NCI-H524 (cell line): Measurements from ENCODE around the gene RAB7B.

ENCODE experiments used
- DNase-seq, 2 experiments: peaks; one replicate each; lab custom pipeline; 2025; lab: John Stamatoyannopoulos, UW

Gene RAB7B

GRCh38 chr1:205973377-205974232 lies 29.6 kb downstream of the RAB7B start:
- DNase-seq: no peak

DNA sequence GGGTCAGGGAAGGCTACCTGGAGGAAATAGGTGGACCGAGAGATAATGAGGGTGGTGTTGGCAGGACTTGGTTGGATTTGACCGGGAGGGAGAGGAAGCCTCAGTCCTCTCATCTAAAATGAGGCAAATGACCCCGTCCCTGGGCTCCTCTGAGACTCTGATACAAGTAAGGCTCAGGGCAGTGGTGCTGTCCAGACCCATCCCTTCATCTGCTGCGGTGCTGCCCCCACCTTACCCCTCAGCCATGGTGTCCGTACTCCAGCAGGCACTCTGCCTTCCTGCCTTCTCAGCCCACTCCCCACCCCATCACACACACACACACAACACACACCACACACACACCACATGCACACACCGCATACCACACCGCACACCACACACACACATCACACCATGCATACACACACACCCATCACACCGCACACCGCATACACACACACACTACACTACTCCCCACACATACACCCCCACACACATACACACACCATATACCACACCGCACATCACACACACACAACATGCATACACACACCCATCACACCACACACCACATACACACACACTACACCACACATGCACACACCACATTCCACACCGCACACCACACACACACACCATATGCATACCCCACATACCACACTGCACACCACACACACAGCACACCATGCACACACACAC lies 30.6 kb downstream of the RAB7B start:
- no peak for DNase-seq

GRCh38 chr1:205972081-205972480 lies 31.1 kb downstream of the RAB7B start:
- no peak for DNase-seq

GRCh38 chr1:205971082-205971481 lies 32.1 kb downstream of the RAB7B start:
- no peak for DNase-seq

DNA sequence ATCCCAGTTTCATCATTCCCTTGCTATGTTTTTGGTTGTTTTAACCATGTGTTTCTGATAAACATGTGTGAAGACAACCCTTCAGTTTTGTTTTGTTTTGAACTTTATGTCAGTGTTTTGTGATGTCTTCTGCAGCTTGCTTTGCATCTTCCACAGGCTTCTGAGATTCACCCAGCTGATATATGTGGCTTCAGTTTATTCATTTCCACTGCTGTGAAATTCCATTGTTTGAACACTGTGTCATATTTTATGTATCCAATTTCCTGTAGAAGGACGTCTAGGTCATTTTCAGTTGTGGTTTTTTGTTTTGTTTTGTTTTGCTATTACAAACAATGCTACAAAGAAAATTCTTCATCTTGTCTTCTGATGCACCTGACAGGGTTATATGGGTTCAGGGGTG lies 32.7 kb downstream of the RAB7B start:
- no peak for DNase-seq

- no peak for DNase-seq
These were observed 34.0 kb downstream of the RAB7B start for GRCh38 chr1:205969229-205969628.

GRCh38 chr1:205967554-205968335 lies 35.5 kb downstream of the RAB7B start:
- DNase-seq: peak; percentile 75 to 80

DNA sequence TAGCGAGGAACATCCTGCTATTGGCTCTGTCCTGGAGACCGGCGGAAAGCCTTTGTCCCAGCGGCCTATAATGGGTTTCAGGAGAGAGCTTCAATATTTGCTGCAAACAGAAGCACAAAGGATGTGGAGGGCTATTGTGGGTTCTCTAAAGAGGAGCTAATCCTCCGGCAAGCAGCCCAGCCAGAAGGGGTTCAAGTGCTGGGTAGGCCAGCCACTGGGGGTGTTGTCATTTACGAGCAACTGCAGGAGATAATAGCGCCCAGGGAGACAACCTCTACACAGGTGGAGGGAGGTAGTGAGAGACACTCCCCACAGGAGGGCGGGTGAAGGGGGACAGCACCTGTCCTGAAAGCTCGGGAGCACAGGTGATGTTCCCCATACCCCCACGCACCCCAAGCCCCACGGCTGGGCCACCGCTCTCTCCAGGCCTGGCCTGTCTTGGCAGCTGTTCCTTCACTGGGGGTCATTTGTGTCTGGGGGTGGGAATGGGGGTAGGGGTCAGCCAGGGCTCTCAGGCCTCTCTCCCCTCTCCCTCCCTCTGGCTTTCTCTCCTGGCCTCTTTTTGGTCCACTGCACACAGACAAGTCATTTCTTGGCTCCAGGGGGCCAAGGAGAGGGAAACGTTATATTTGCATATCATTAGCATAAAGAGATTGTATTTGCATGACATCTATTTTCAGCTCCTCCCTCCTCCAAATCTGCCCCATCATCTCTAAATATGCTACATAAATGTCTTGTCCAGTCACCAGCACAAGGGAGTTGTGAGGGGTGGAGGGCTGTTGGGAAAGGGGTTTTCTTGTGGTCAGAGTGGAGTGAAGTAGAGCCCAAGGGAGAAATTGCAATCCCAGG lies 37.9 kb downstream of the RAB7B start:
- DNase-seq: no peak

- no peak for DNase-seq
These were observed 39.6 kb downstream of the RAB7B start for GRCh38 chr1:205963352-205964155.

DNA sequence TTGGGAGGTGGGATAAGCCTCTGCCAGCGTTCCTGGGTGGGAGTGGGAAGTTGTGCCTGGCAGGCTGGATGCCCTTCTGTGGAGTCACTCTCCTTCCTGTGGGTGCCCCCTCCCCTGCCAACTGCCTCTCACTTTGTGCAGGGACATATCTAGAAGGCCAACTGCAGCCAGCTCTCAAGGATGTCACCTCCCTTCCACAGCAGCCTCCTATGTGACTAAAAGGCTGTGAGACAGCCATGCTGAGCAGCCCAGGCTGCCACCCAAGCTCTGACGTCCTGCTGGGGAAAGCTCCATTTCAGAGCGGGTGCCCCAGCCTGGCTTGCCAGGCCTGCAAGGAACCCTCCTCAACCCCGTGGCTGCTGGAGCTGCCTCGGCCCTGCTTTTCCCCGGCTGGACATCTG lies 40.4 kb downstream of the RAB7B start:
- no peak for DNase-seq

- DNase-seq: no peak
These were observed 41.0 kb downstream of the RAB7B start for GRCh38 chr1:205961991-205962820.

GRCh38 chr1:205961405-205961804 lies 41.8 kb downstream of the RAB7B start:
- DNase-seq: no peak

DNA sequence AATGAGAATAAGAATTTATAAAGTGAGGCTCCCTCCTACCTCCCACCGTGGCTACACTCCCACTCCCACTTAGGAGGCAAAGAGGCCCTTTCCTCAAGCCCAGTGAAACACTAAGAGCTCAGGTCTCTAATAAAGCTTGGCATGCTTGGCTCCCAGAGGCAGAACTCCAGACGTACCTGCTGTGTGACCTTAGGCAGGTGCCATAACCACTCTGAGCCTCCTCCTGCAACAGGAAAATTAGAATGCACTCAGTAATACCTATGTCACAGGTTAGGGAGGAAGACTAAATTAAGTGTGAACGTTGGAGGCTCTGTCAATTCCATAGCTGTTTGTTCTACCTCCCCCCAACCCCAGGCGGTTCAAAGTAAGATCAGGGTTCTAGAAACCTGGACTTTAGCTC lies 43.4 kb downstream of the RAB7B start:
- DNase-seq: no peak

DNA sequence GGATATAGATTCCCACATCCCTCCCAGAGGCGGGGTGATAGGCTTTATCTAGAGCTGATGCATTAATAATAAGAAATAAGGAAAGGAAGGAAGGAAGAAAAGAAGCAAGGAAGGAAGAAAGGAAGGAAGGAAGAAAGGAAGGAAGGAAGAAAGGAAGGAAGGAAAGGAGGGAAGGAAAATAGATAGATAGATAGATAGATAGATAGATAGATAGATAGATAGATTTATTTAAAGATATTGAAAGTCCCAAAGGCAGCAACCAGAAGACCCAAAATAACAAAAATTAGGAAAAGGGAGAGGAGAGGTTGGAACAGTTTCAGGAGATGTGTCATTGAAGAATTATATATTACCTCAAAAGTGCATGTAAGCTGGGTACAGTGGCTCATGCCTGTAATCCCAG lies 47.7 kb downstream of the RAB7B start:
- no peak for DNase-seq

DNA sequence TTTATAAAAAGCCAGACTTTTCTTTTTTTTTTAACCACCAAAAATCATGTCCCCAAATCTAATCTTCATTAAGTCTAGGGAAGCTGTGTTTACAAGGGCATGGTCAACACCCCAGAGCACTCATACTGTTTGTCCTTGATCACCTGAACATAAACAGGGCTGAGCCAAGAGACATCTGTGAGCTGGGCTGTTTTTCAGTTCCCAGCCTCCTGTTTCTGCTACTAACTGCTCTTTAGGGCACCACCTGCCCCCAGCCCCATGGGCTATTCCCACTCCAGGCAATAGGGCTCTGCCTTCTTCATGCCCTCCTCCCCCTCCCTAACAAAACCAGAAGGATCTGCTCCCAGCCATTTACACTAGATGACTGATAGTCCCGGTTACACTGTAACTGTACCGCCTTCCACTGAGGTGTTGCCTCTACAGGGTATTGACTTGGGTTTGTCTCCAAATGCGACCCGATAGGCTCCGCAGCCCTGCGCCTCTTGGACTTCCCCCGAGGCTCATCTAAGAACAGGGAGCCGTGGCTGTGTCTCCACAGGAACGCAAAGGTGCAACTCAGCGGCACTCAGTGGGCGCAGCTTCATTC lies 48.3 kb downstream of the RAB7B start:
- DNase-seq: no peak

DNA sequence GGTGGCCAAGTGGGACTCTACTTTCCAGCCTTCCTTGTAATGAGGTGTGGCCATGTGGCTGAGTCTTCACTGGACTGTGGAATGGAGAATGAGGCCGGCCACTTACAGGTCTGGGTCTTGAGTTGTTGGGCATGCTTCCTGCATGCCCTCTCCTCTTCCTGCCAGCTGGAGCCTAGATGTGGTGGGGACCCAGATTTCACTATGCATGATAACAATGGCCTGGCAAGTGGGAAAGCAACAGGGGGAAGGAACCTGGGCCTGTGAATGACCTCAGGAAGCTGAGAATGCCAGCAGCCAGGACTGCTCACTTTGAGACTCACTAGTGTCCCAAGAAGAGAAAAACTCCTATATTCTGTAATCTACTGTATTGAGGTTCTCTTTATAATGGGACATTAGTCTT lies 51.4 kb downstream of the RAB7B start:
- DNase-seq: no peak

DNA sequence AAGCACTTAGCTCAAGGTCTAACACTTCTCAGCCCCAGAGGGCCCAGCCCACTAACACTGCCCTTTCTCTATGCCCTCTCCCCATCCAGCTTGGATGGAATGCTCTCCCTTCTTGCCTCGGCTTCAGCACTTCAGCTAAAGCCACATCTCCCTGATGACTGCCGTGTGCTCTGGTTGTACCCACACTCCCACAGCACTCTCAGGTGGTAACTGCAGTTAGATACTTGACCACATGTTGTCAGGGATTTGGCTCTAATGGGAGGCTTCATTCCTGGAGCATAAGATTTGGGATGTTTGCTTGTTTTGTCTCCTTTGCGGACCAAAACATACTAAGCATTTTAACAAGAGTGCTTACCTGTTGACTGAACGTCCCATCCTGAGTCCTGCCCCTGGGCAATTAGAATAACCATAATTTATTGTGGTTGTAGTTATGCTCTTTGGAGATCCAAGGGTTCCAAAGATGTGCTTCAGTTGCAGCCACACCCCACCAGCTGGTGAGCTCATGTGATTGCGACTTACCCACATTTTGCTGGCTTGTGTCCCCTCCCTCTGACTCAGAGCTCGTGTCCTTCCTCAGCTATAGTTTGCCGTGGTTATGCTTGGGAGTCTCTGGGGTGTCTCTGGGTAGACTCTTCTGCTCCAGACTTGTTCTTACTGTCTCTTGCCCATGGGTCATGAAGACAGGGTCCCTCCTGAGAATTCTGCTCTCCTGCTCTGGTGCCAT lies 52.2 kb downstream of the RAB7B start:
- peak in 1 of 2 experiments; percentile 7 for DNase-seq

DNA sequence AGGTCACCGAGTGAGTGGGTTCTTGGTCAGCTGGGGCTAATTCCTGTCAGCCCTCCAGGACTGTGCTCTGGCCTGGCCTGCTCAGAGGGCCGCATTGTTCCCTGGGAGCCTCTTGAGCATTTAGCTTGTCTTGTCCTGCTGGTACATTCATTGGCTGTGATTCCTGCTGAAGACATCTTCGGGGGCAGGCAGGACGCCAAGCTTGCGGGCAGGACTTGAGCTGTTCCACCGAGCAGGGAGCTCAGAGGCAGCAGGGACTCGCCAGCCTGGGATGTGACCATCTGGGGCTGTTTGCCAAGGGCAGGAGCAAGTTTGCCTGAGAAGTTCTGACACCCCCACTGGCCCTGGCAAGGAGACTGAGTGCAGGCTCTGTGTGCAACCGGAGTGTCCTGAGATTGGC lies 52.9 kb downstream of the RAB7B start:
- no peak for DNase-seq

- no peak for DNase-seq
These were observed 53.4 kb downstream of the RAB7B start for GRCh38 chr1:205949753-205950152.
